Measurements from ENCODE around the gene CCNC. TPM values are rescaled to one million over a fixed set of nuclear protein-coding genes. Genes with fewer than 3 reads are reported as not detected.

The CCNC gene
- total RNA-seq, 4 donors from 2014 or later: 27.4 to 50.7 (median 45.1) TPM

GRCh38 chr6:99548706-99549105 is 19.8 kb downstream of the CCNC start:
- DNase-seq (ENCODE audit: extremely low spot score): no peak
- Histone ChIP-seq H3K27ac (replicated peaks in 1 of 4) (no peak overlapping the region), H3K4me1 (no peaks in the 10 kb centered on the region), H3K4me3 (no peak overlapping the region), H3K9me3 (no peaks in the 10 kb centered on the region), H3K27me3 (no peaks in the 10 kb centered on the region), H3K36me3 (peaks cover 10 to 78% (median 53%) of the 10 kb centered on the region in 4 donors)
- intact Hi-C loops (cut with DNase I): no loop called here
- TF ChIP-seq POLR2A (IDR thresholded peaks at IDR 0.05; ENCODE audit: low read depth): no peak
- no peak for TF ChIP-seq POLR2AphosphoS5 (IDR thresholded peaks at IDR 0.05)
- no peak for TF ChIP-seq EP300 (IDR thresholded peaks at IDR 0.05)
- no peak for TF ChIP-seq CTCF (IDR thresholded peaks at IDR 0.05)
- WGBS: 89% methylated on average over 4 of the region's 4 CpGs

- DNase-seq (ENCODE audit: extremely low spot score): no peak
- Histone ChIP-seq H3K27me3 (no peaks in the 10 kb centered on the region), H3K4me3 (no peak overlapping the region), H3K9me3 (no peaks in the 10 kb centered on the region), H3K4me1 (no peaks in the 10 kb centered on the region), H3K36me3 (peaks cover 10 to 83% (median 54%) of the 10 kb centered on the region in 4 donors), H3K27ac (replicated peaks in 1 of 4) (no peak overlapping the region)
- TF ChIP-seq CTCF (IDR thresholded peaks at IDR 0.05) (no peak), POLR2AphosphoS5 (IDR thresholded peaks at IDR 0.05) (no peak), POLR2A (IDR thresholded peaks at IDR 0.05; ENCODE audit: low read depth) (no peak), EP300 (IDR thresholded peaks at IDR 0.05) (no peak)
- intact Hi-C loops (cut with DNase I): no loop called here
- WGBS: 89% methylated on average over 4 of the region's 4 CpGs
Measured at GRCh38 chr6:99547526-99547925, 20.9 kb downstream of the CCNC start.

- no peak overlapping the region for H3K27ac ChIP-seq (replicated peaks in 1 of 4)
- no peak for DNase-seq (ENCODE audit: extremely low spot score)
- WGBS: 74% methylated on average over 1 of the region's 1 CpG
- TF ChIP-seq EP300 (IDR thresholded peaks at IDR 0.05) (no peak), CTCF (IDR thresholded peaks at IDR 0.05) (no peak), POLR2A (IDR thresholded peaks at IDR 0.05; ENCODE audit: low read depth) (no peak), POLR2AphosphoS5 (IDR thresholded peaks at IDR 0.05) (no peak)
- H3K9me3 ChIP-seq: no peaks in the 10 kb centered on the region
- no peaks in the 10 kb centered on the region for H3K4me1 ChIP-seq
- H3K36me3 ChIP-seq: peaks cover 10 to 95% (median 59%) of the 10 kb centered on the region in 4 donors
- H3K4me3 ChIP-seq: no peak overlapping the region
- intact Hi-C loops (cut with DNase I): no loop called here
- no peaks in the 10 kb centered on the region for H3K27me3 ChIP-seq
Measured at GRCh38 chr6:99545442-99545841, 23.0 kb downstream of the CCNC start.

- no peaks in the 10 kb centered on the region for H3K27me3 ChIP-seq
- no peaks in the 10 kb centered on the region for H3K4me1 ChIP-seq
- DNase-seq (ENCODE audit: extremely low spot score): no peak
- peaks cover 10 to 88% (median 61%) of the 10 kb centered on the region in 4 donors for H3K36me3 ChIP-seq
- no peak overlapping the region for H3K4me3 ChIP-seq
- no peak overlapping the region for H3K27ac ChIP-seq (replicated peaks in 1 of 4)
- intact Hi-C loops (cut with DNase I): no loop called here
- no peaks in the 10 kb centered on the region for H3K9me3 ChIP-seq
- TF ChIP-seq POLR2AphosphoS5 (IDR thresholded peaks at IDR 0.05): no peak
- TF ChIP-seq CTCF (IDR thresholded peaks at IDR 0.05): peak in 1 of 3 experiments; percentile 3
- TF ChIP-seq POLR2A (IDR thresholded peaks at IDR 0.05; ENCODE audit: low read depth): no peak
- TF ChIP-seq EP300 (IDR thresholded peaks at IDR 0.05): no peak
Measured at GRCh38 chr6:99543968-99544367, 24.5 kb downstream of the CCNC start.

- H3K27me3 ChIP-seq: no peaks in the 10 kb centered on the region
- H3K4me1 ChIP-seq: peaks cover 0 to 4% (median 0%) of the 10 kb centered on the region in 4 donors
- H3K4me3 ChIP-seq: no peak overlapping the region
- TF ChIP-seq CTCF (IDR thresholded peaks at IDR 0.05): no peak
- no peak for TF ChIP-seq EP300 (IDR thresholded peaks at IDR 0.05)
- no peak for TF ChIP-seq POLR2A (IDR thresholded peaks at IDR 0.05; ENCODE audit: low read depth)
- TF ChIP-seq POLR2AphosphoS5 (IDR thresholded peaks at IDR 0.05): no peak
- H3K27ac ChIP-seq (replicated peaks in 1 of 4): no peak overlapping the region
- intact Hi-C loops (cut with DNase I): no loop called here
- WGBS: 100% methylated on average over 1 of the region's 1 CpG
- no peak for DNase-seq (ENCODE audit: extremely low spot score)
- no peaks in the 10 kb centered on the region for H3K9me3 ChIP-seq
- H3K36me3 ChIP-seq: peaks cover 12 to 59% (median 36%) of the 10 kb centered on the region in 4 donors
Measured at GRCh38 chr6:99530627-99531026, 37.8 kb downstream of the CCNC start.

All from esophagus muscularis mucosa (tissue), 4 donors.